Measurements from ENCODE around the gene OASL. TPM values are rescaled to one million over a fixed set of nuclear protein-coding genes. Genes with fewer than 3 reads are reported as not detected.

Gene OASL
- total RNA-seq, 4 donors from 2014 or later, result 5.2 to 18.7 (median 11.5) TPM

- Histone ChIP-seq H3K36me3 (no peaks in the 10 kb centered on the region), H3K9me3 (no peaks in the 10 kb centered on the region), H3K4me1 (peaks cover 0 to 19% (median 5%) of the 10 kb centered on the region in 4 donors), H3K27me3 (no peaks in the 10 kb centered on the region), H3K27ac (peak overlapping the region in 3 of 4 donors; percentile 39 to 53 (median 46)), H3K4me3 (no peak overlapping the region)
- in situ Hi-C loops (cut with MboI; ENCODE audit: low pct_ligation_motif_present in 1 of 4, low pct_unique_long_range_greater_than_20kb in 1 of 4, low sequenced_read_pairs in 3 of 4), result no loop called here
- intact Hi-C loops (cut with DNase I; ENCODE audit: low total_unique reads), result no loop called here
- DNase-seq, result no peak
- TF ChIP-seq POLR2A (IDR thresholded peaks at IDR 0.05) (no peak), CTCF (IDR thresholded peaks at IDR 0.05) (no peak), EP300 (IDR thresholded peaks at IDR 0.05; ENCODE audit: low read depth) (no peak), POLR2AphosphoS5 (IDR thresholded peaks at IDR 0.05) (no peak)
- 89 to 93% methylated on average over 5 to 9 of the region's 9 CpGs for WGBS, 2 donors (ENCODE audit: low coverage in 1 of 2)
Observed at GRCh38 chr12:121034616-121035305, 4.3 kb downstream of the OASL start.

- Histone ChIP-seq H3K27me3 (no peaks in the 10 kb centered on the region), H3K27ac (peak overlapping the region in 3 of 4 donors; percentile 39 to 53 (median 46)), H3K36me3 (no peaks in the 10 kb centered on the region), H3K4me3 (no peak overlapping the region), H3K9me3 (no peaks in the 10 kb centered on the region), H3K4me1 (peaks cover 0 to 19% (median 5%) of the 10 kb centered on the region in 4 donors)
- intact Hi-C loops (cut with DNase I; ENCODE audit: low total_unique reads) (no loop called here), in situ Hi-C loops (cut with MboI; ENCODE audit: low pct_ligation_motif_present in 1 of 4, low pct_unique_long_range_greater_than_20kb in 1 of 4, low sequenced_read_pairs in 3 of 4) (no loop called here)
- no peak for DNase-seq
- TF ChIP-seq POLR2AphosphoS5 (IDR thresholded peaks at IDR 0.05) (peak in 1 of 3 donors; percentile 11), CTCF (IDR thresholded peaks at IDR 0.05) (no peak), POLR2A (IDR thresholded peaks at IDR 0.05) (no peak)
- 74% methylated on average over 10 of the region's 10 CpGs; no CpG with 5 or more reads in 1 of the 2 donors for WGBS, 2 donors (ENCODE audit: low coverage in 1 of 2)
Observed at GRCh38 chr12:121033625-121034349, 5.3 kb downstream of the OASL start.

- no peak overlapping the region for H3K27ac ChIP-seq
- in situ Hi-C loops (cut with MboI; ENCODE audit: low pct_ligation_motif_present in 1 of 4, low pct_unique_long_range_greater_than_20kb in 1 of 4, low sequenced_read_pairs in 3 of 4) (no loop called here), intact Hi-C loops (cut with DNase I; ENCODE audit: low total_unique reads) (no loop called here)
- H3K36me3 ChIP-seq, result no peaks in the 10 kb centered on the region
- WGBS, 2 donors (ENCODE audit: low coverage in 1 of 2), result 78 to 80% methylated on average over 8 to 10 of the region's 10 CpGs
- no peaks in the 10 kb centered on the region for H3K27me3 ChIP-seq
- no peaks in the 10 kb centered on the region for H3K9me3 ChIP-seq
- DNase-seq, result no peak
- H3K4me1 ChIP-seq, result peaks cover 0 to 22% (median 5%) of the 10 kb centered on the region in 4 donors
- TF ChIP-seq CTCF (IDR thresholded peaks at IDR 0.05), result no peak
- no peak for TF ChIP-seq EP300 (IDR thresholded peaks at IDR 0.05; ENCODE audit: low read depth)
- no peak for TF ChIP-seq POLR2AphosphoS5 (IDR thresholded peaks at IDR 0.05)
- no peak for TF ChIP-seq POLR2A (IDR thresholded peaks at IDR 0.05)
- no peak overlapping the region for H3K4me3 ChIP-seq
Observed at GRCh38 chr12:121030576-121031212, 8.4 kb downstream of the OASL start.
